NAMALWA (cell line): Measurements from ENCODE around the gene ST8SIA1.

ENCODE experiments used
- DNase-seq: peaks from one replicate; pipeline ENCODE4 v3.0.0-alpha.2; 2015; ENCODE audit warnings: low spot score

The ST8SIA1 gene

DNA sequence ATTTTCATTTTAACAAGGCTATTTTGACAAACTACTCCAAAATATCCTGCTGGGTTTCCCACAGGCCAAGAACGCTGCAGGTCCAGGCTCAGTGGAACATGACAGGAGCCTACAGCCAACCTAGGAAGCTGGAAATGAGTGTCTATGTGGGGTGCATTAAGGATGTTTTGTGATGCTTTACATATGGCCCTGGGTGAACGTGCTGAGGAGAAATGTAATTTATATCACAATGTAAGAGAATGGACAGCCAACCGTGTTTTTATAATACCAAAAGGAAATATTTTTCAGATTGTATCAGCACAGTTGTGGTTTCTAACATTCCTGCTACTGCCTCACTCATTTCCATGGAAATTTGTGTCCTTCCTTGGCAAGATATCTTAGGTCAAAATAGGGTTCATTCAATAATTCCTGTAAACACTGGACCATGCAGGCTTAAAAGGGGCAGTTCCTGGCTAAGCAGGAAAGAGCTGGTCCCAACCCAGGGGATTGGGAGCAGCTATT, 51.5 kb downstream of the ST8SIA1 start:
- no peak for DNase-seq

DNA sequence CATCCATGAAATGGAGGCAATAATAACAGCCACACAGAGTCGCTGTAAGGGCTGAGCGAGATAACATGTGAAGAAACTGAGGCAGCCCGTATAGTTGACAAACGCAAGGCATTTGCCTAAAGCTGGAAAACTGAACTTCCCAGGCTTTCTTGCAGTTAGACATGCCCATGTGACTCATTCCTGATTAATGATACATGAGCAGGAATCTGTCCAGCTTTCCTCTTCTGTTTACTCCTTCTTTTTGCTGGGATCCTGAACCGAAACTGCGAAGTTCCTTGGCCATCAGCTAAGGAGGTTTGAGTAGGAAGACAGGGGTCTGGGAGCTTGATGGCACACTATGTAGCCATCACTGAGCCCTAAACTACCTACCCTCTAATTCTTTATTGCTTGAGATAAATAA, 52.2 kb downstream of the ST8SIA1 start:
- no peak for DNase-seq

DNA sequence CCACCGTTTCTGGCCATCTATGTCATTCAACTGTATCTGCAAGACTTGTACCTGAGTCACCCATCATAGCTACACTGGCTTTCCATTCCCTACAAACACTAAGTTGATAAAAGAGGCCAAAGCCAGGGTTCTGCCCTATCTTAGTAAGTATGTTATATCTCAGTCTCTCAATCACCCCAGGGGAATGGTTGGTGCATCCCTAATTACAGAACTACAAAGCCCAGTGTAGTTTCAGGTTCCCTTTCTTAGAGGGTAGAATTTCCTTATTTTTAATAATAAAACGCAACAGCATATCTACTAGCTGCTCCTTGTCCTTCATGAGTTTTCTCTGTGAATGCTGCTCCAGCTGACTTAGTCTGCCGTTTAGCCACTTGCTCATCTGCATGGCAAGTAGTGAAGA, 57.6 kb downstream of the ST8SIA1 start:
- DNase-seq = no peak

GRCh38 chr12:22276313-22276712, 58.2 kb downstream of the ST8SIA1 start:
- DNase-seq = no peak

DNA sequence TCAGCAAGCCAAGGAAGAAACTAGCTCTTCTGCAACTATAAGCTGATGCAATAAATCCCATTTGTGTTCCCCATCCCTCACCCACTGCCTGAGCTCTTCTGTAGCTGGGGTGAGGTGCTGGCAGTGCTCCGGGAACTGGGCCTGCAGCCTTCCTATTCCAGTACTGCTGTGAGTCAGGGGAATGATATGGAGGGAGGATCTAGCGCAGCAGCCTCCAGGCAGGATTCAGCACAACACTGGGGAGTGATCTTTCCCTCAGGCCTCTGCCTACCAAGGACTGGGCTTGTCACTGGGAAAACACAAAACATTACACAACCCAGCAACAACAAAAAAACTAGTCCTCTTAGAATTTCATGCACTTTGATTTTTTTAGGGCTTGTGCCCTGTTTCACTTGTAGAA, 58.7 kb downstream of the ST8SIA1 start:
- DNase-seq = no peak

- no peak for DNase-seq
Observed at GRCh38 chr12:22272335-22273151, 62.0 kb downstream of the ST8SIA1 start.

DNA sequence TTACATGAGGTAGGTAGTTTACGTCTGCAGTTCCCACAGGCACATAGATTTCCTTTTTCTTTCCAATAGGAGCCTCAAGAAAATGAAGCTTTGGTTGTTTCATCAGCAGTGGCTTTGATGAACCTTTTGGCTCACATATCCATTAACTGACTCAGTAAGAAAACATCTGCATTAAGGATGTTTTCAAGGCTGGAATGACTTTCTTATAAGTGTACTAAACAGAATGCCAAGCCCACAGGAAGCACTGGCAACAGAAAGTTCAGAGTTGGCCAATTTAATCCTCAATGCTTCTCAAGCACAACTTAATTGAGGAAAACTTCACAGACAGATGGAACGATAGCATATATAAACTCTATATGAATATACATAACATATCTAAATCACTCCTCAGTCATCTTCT, 63.5 kb downstream of the ST8SIA1 start:
- no peak for DNase-seq

- DNase-seq = no peak
Observed at GRCh38 chr12:22268973-22269372, 65.5 kb downstream of the ST8SIA1 start.

DNA sequence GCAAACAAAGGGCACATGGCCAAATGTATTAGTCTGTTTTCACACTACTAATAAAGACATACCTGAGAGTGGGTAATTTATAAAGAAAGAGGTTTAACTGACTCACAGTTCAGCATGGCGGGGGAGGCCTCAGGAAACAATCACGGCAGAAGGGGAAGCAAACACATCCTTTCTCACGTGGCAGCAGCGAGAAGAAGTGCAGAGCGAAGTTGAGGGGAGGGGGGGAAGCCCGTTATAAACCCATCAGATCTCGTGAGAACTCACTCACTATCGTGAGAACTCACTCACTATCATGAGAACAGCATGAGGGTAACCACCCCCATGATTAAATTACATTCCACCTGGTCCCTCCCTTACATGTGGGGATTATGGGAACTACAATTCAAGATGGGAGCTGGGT, 66.1 kb downstream of the ST8SIA1 start:
- DNase-seq = peak; percentile 51

- no peak for DNase-seq
Observed at GRCh38 chr12:22266101-22266500, 68.4 kb downstream of the ST8SIA1 start.

GRCh38 chr12:22264380-22264779, 70.1 kb downstream of the ST8SIA1 start:
- DNase-seq = no peak

- no peak for DNase-seq
Observed at GRCh38 chr12:22262309-22262708, 72.2 kb downstream of the ST8SIA1 start.

- no peak for DNase-seq
Observed at GRCh38 chr12:22257100-22257499, 77.4 kb downstream of the ST8SIA1 start.

DNA sequence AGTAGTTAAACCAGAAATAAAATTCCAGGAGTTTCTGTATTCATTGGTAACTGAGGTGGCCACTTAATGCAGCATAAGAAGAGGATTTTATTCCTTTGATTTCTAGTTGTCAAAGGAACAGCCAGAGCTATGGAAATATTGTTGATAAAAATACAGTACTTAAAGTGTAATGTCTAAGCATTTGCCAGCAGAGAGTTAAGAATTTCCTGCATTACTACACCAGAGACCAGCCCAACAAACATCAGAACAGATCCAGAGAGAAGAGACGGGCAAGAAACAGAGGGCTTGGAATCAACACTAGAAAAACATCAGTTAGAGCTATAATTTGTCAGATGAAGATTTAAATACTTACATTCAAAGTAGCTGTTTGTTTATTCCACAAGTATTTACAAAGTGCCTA, 77.9 kb downstream of the ST8SIA1 start:
- DNase-seq = no peak

- DNase-seq = no peak
Observed at GRCh38 chr12:22256041-22256441, 78.5 kb downstream of the ST8SIA1 start.

DNA sequence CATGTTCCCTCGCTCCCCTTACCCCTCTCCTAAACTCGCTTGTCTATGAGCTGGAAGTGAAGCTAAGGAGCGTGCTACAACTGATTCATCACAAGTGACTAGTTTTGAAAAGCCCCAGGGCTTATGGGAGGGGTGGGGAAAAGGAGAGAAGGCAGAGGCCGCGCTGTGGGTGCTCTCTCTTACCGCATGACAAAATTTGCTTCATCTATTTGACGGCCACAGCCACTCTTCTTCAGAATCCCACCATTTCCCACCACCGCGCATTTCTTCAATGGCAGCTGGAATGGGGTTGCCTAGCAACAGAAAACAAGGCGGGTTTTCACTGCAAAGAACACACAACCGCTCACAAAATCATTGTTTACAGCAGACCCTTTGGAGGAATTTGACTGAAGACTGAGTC, 79.4 kb downstream of the ST8SIA1 start:
- no peak for DNase-seq

- DNase-seq = no peak
Observed at GRCh38 chr12:22254478-22254877, 80.0 kb downstream of the ST8SIA1 start.

DNA sequence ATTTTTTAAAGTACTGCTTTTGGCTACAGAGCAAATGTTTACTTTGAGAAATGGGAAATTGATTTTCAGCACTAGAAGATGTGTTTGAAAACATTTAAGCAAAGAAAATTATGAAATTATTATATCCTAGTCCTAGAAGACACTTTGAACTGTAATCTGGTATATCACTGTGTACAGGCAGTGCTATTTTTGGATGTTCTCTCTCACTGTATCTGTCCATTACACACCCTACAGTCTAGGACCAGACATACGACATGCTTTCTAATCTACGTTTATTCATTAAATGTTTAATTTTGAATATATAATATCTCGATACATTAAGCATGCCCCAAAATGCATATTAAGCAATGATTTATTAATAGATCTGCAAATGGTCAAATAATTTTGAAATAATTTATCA, 82.5 kb downstream of the ST8SIA1 start:
- no peak for DNase-seq

DNA sequence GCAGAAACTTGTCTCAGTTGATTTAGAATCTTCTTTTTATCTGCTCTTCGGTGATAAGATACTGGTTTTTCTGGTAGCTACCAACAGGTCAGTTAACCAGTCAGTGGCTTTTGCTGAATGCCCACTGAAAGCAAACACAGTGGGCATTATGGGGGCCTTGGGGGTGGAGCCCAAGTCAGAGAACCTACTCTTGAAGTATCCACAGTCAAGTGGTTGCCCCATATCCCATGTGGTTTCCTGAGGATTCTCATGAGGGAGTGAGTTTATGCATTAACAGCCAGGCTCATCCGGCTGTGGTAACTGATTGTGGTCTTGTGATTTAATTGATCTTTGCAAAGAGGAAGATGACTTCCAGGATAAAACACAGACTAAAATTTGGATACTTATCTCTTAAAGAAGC, 83.7 kb downstream of the ST8SIA1 start:
- no peak for DNase-seq

- no peak for DNase-seq
Observed at GRCh38 chr12:22248571-22249115, 85.9 kb downstream of the ST8SIA1 start.

- no peak for DNase-seq
Observed at GRCh38 chr12:22248121-22248520, 86.4 kb downstream of the ST8SIA1 start.

DNA sequence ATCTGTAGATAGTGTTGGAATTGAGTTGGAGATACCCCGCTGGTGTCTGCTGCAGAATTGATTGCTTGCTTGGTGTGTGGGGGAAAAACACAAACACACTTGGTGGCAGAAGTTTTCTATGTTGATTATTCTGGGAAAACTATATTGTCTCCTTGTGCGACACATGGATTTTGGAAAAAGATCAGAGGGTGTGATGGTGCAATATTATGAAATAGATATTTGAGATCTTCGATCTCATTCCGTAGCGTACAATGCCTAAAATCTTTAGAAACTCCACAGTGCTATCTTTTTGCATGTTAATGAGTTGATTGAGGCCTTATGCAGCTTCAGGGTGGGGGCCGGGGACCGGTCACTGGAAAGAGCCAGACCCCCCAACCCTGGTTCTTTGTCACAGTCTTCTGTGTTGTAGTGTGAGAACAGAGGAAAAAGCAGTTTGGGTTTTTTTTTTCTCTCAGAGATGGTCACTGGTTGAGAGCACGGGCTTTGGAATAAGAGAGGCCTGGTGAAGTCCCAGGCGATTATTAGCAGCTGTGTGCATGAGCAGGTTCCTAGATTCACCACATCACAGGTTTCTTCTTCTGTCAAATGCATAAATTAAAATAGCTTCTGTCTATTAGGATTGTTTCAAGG, 88.2 kb downstream of the ST8SIA1 start:
- DNase-seq = no peak

GRCh38 chr12:22242726-22243125, 91.8 kb downstream of the ST8SIA1 start:
- DNase-seq = no peak
